Measurements from ENCODE around the gene RNGTT.

RNGTT gene

DNA sequence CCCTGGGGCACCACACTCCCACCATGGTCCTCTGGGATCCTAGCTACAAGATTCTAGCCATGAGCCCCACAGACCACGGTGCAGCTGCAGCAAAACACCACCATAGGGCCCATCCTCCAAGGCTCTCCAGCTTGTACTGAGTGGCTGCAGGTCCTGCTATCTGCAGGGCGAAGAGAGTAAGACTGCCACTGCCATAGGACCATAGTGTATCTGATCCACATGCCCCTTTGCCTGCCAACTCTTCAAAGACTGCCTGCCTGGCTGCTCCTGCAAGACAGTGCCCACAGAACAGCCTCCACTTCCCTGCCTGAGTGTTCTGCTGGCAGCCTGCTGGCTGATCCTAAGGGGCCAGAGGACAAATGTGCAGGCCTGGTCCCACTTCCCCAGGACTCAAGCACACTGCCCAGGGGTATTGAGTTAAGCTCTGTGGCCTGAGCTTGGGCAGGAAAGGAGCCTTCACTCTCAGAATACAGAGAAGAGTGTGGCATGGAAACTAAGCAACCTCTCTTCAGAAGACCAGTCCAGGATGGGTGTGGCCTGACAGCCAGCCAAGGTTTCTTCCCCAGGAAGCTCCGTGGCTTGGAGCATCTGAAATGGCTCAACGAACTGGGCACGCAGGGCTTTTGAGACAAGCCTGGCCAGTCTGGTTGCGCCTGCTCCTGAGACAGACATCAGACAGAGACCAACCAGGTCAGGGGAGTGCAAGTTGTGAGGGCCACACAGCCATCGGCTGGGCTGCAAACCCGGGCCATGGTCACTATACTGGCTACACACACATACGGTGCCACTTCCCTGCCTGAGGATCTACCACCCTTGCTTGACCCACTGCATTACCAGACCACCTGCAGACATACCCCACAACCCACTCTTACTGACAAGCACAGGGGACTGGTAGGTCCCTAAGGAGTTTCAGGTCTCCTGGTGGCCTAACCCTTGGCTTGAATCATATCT lies 54.5 kb downstream of the RNGTT start:
- DNase-seq: no peak

DNA sequence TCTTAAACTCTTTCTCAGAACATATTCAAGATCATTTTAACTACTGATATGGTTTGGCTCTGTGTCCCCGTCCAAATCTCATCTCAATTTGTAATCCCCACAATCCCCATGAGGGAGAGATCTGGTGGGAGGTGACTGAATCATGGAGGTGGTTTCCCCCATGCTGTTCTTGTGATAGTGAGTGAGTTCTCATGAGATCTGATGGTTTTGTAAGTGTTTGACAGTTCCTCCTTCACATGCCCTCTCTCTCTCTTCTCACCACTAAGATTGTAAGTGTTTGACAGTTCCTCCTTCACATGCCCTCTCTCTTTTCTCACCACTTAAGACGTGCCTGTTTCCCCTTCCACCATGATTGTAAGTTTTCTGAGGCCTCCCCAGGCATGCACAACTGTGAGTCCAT lies 56.3 kb downstream of the RNGTT start:
- peak; percentile 13 to 23 for DNase-seq

DNA sequence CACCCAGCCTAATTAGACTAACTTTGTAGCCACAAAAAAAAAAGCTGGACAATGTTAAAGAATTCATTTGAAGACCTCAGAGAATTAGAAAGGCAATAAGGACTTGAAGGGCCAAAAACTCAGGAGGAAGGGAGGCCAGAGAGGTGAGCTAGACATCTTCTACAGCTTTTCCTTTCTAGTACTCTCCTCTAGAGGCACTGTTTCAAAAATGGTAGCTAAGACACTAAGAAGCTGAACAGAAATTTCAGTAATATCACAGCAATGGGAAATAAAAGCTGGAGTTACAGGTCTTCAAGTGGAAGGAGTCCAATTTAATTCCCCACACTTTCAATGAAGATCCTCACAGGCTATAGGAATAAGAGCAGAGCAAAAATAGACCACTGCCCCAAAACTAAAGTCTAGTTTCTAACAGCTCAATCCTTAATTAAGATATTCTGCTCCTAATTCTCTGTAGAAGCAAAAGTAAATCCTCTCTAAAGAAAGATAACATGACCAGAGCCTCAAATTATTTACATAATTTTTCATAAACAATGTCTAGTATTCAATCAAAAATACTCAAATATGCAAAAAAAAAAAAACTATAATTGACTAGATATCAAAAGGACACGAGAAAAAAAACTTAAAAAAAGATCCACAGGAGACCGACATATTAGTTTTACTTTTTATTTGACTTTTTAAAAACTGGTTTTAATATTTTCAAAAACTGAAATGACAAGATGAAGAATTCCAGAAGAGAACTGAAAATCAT lies 63.7 kb downstream of the RNGTT start:
- DNase-seq: peak in 1 of 2 donors; percentile 2

DNA sequence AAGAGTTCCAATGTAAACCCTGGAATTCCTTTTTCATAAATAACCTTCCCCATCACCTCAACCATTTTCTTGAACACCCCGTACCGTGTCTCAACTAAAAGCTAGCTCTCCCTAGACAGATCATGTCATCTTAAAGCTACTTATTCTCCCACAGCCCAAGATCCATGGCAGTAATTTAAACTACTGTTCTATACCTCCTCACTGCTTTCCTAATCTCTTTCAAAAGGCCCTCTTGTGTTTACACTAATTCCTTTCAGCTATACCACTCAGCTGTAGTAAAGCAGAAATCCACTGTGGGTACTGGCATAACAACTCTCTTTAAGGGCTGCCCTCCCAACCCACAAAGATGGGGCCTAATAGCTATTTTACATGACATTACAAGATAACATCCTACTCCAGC lies 67.5 kb downstream of the RNGTT start:
- no peak for DNase-seq

DNA sequence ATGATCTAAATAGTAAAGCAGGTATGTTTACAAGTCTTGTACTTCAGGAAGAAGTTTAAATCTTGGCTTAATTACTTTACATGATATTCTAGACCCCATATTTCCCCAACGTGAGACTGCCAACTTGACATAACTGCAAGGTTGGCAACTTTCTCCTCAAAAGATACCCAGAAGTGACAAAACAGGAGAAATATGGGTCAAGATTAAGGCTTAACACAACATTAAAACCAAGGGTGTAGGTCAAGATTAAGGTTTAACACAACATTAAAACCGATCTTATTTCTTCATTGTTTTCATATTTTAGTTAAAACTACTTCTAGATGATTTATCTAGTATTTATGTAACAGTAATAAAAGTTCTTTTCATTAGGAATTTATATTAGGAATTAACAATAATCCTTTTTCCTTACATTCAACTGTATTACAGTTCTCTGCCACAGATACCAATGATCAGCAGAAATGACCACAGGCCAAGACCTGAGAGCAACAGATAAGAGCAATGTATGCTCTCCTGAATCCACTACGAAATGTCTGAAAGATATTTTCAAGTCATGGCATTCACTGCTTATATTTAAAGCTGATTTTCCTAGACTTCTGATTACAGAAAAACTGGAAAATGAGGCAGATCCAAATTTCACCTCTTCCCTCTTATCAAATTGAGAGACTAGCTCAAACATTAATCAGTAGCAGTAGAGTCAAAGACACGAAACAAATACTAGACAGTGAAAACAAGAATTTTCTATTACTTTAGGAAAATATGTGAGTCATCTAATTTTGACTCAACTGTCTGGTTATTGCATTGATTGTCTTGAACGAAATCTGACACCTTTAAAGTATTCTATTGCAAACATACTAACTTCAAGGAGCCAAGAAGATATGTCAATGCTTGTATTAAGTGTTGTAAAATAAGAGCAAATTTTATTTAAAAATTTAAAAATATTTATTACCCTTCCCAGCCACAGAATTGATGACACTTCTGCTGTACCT lies 72.3 kb downstream of the RNGTT start:
- no peak for DNase-seq

DNA sequence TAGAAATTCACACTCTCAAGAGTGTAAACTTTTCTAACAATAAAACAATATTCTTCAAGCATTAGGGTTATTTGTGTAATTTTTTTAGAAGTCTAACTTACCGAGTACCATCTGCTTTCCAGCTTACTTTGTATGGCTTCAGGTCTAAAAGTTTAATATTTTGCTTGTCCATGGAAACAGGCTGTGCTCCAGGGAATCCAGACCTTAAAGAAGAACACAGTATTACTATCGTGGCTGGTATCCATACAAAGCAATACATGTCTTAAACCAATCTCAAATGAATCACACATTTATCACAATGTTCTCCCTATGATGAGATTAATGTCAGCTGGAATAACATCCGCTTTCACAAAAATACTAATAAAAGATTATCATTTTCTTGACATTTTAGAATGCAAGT lies 73.0 kb downstream of the RNGTT start:
- no peak for DNase-seq

DNA sequence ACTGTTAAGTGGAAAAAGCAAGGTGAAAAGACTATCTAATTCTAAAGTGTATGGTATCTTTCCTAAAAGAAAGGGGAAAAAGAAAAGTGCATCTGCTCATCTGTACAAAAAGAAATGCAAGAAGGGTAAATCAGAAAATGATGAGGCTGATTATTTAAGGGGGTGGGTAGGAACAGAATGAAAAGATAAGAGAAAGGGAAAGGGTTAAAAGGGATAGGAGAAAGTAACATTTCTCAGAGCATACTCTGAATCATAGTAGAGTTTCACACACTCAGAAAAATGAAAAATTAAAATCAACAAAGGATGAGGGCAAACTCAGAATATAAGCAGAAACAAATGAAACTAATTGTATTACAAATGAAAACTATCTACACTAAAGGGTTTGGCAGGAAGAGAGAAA lies 79.1 kb downstream of the RNGTT start:
- no peak for DNase-seq

DNA sequence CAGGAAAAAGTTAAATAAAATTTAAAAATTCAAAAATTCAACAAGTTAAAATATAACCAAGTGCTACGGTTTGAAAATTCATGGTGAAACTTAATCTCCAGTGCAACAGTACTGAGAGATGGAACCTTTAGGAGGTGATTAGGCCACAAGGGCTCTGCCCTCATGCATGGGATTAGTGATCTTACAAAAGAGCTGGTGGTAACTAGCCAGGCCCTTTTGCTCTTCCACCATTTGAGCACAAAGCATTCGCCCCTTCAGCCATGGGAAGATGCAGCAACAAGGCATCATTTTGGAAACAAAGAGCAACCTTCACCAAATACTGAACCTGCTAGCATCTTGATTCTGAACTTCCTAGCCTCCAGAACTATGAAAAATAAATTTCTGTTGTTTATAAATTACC lies 80.9 kb downstream of the RNGTT start:
- no peak for DNase-seq

DNA sequence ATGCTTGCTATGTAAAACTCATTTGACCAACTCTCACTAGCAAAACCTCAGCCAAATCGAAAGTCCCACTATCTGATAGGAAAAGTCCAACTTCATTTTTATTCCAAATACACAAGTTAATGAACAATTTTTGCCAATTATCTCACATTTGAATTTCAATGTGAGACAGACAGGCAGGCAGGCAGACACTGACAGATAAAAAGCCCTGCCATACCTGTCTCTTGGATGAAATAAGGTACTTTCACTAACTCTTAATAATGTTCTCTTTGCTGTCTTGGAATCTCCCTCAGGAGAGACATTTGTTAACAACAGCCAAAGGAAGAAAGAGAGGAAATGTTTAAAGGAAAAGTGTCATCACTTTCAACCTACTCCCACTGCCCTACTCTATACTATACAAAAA lies 82.0 kb downstream of the RNGTT start:
- DNase-seq: no peak

DNA sequence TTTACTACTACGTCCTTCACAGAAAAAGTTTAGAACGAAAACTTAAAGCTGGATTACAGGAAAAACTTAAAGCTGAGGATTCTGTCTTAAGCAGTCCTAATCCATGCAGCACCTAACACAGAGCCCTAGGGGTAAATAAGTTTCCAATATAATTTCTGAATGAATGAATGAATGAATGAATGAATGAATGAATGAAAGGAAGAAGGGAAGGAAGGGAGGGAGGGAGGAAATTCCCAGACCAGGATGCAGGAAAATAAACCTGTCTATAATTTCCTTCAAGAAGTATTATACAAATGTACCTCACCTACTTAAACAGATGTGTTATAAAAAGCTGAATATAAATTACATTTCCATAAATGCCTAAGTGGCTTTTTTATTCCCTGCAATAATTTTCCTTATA lies 83.4 kb downstream of the RNGTT start:
- no peak for DNase-seq

DNA sequence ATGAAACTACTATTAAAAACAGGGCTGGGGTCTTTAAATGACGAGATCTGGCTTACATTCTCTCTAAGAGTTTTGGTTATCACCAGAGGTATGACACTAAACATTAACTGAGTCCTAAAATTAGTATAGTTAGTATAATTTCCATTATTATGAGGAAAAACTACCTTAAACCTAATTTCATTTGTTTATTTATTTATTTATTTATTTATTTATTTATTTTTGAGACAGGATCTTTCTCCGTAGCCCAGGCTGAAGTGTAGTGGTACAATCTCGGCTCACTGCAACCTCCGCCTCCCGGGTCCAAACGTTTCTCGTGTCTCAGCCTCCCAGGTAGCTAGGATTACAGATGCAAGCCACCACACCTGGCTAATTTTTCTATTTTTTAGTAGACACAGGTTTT lies 85.5 kb downstream of the RNGTT start:
- DNase-seq: no peak

DNA sequence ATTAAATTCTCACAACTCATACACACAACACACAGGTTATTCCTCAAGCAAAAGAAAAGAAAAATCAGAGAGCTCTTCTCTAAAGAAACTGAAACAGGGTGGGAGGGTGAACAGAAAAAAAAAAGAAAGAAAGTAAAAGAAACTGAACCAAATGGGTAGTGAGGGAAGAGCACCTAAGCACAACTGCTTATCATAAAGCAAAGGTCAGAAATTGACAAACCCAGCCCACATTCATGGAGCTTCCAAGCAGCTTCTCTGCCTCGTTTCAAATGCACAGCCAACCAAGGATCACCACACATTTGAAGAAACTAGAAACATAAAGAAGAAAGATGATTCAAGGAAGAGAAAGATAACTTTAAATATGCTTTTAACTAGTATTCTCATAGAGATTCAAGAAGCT lies 90.5 kb downstream of the RNGTT start:
- no peak for DNase-seq

DNA sequence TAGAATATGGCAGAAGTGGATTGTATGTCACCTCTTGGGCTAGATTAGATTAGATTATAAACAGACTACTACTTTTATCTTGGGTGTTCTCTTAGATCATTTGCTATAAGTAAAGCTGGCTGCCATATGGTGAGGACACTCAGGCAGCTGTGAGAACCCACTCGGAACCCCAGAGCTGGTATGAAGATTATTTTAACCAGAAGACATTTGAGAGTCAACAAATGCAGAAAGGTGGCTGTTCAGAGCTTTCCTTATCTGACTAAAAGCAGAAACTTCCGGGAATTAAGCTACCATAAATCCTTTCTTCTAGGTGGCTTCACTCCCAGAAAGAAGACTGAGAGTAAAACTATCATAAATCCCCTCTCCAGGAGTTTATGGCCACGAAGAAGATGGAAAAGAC lies 91.9 kb downstream of the RNGTT start:
- DNase-seq: no peak

DNA sequence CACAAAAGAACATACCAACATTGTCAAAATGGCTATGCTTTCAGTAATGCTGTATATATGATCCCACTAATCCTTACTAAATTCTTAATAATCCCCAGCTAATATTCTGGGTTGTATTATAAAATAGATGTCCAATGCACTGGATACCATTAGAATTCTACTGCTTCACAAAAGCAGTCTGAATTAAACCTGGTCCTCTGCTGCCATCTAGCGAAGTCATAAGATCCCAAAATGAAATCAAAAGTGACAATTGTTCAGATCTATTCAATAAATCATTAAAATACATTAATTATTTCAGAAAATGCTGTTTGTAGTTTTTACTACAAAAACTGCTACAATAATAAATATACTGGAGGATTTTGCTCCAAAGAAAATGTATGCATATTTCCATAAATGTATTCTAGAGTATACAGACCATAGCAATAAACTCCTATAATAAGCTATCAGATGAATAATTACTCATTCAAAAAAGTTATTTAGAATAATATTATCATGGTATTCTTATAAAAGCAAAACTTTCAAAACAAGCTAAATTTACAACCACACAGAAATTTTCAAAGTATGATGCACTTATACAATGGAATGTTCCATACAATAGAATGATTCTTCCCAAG lies 92.6 kb downstream of the RNGTT start:
- peak; percentile 42 to 85 for DNase-seq

DNA sequence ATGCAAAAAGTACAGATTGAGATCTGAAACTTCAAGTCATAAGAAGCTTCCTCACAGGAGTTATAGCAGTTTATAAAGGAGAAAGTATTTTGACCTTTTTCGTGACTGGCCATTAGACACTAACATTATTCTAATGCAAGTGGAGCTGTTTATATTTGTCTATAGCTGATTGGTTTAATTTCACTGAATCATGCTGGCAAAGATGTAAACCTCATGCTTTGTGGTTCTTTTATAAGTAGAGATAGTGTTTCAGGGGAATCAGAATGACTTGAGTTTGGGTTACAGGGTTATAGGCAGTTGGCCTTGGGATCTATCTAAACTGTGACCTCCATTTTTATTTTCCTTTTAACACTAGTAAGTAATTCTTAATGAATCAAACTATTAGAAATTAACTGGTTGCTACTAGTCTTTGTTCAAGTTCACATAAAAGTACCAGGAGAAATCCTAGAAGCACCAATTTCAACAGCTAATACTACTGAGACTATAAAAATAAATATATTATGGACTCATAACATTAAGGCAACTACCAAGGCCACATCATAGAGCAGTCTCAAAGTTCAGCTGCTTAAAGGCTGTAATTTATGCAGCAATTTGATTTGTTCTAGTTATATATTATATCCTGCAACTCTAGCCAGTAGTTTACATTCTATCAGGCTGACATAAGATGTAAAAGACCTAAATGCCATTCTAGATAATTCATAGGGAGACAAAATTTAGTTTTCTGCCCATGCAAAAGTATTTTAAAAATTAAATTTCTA lies 94.0 kb downstream of the RNGTT start:
- DNase-seq: no peak

DNA sequence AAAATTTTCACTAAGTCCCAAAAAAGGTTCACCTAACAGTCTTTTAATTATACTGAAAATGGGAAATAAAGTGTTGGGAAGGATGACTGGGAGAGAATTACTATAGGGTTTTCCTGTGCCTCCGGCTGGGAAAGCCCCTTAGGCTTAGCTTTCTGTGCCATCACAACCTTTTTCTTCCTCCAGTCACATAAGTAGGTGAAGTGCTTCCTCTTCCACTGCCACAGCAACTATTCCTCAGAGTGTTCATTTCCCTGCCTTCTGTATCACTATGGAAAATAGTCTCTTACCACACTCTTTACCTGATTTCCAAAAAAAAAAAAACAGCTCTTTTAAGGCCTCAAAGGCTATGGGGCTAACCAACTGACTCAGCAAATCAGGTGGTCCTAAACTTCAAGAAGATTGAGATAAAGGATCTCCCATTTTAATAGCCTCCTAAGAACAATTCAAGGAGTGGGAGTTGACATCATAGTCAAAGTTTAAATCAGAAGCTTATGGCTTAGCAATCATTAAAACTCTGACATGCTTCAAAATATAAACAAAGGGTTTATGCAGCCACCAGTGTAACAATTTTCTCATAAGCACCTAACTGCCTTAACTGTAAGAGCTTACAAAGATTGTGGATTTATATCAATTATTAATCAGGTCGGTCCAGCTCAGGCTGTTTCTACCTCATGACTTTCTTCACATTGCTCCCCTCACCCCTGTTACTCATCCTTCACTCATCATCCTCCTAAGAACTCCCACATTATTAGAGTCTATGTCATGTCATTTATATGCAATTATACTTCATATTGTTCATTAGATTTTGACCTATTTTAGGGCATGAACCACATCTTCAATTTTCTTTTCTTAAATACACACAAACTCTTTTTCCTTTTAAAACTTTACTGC lies 95.3 kb downstream of the RNGTT start:
- DNase-seq: peak; percentile 11 to 13

DNA sequence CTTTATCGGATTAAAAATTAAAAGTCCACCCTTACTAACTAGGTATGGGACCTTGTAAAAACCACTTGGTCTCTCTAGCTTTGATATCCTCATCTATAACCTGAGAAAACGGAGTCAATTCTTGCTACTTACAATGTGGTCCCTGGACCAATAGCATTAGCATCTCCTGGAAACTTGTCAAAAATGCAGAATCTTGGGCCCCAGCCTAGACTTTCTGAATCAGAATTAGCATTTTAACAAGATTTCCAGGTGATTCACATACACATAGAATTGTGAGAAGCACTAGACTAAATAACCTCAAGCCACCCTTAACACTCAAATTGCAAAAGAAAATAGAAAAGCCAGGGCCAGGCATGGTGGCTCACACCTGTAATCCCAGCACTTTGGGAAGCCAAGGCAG lies 96.6 kb downstream of the RNGTT start:
- no peak for DNase-seq

DNA sequence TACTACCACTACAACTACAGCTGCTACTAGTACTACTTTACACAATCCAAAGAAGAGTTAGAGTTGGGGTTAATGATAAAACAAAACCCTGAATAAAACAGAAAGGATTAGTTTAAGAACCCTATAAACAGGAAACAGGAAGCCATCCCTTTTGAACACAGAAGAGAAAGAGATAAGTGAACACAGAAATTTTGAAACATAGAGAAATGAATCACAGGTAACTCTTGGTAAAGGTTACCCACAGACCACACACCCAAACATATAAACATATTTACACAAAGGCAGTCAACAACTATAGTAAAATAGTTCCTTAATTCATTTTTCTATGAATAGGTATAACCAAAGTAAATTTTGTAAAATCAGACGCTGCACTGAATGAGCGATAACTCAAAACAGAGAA lies 98.1 kb downstream of the RNGTT start:
- DNase-seq: no peak

DNA sequence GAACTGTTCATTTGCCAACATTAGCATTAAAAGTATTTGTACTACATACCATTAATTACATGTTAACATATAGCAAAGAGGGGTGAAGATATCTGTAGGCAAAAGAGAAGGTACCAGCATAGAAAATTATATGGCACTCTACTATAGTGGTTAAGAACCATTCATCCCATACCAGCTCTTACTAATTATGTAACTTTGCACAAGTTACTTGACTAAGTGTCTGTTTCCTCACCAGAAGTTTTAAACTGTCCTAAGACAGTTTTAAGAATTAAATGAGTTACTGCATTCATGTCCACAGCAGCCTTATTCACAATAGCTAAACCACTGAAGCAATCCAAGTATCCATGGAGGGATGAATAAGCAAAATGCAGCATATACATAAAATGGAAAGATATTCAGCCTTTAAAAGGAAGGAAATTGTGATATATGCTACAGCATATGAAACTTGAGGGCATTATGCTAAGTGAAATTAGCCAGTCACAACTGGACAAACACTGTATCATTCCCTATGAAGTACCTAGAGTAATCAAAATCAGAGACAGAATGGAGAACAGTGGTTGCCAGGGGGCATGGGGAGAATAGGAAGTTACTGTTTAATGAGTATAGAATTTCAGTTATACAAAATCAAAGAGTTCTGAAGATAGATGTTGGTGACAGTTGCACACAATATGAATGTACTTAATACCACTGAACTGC lies 98.9 kb downstream of the RNGTT start:
- no peak for DNase-seq

DNA sequence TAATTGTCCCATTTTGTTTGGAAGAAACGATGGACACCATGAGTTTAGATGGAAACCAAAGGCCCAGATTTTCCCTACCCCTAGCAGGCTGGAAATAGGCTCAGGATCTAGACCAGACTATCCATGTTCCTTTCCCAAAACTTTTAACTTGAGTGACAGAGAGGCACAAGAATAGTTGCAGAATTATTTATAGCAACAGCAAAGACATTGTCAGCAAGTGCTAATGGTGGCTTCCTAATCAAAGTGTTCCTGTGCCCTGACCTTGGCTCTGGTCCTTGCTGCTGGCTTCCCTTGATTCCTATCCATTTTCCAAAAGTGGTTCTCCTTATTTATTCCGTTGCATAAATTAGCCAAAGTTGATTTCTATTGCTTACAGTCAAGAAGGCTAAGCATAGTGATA lies 103.1 kb downstream of the RNGTT start:
- DNase-seq: no peak

Data from inflammatory macrophage treated with lipopolysaccharide for 1 hour (primary cell).